ENCODE data around the gene LBR.

Gene LBR

GRCh38 chr1:225464851-225465792 lies 37.3 kb upstream of the LBR start:
- DNase-seq (ENCODE audit: low read depth) = no peak

DNA sequence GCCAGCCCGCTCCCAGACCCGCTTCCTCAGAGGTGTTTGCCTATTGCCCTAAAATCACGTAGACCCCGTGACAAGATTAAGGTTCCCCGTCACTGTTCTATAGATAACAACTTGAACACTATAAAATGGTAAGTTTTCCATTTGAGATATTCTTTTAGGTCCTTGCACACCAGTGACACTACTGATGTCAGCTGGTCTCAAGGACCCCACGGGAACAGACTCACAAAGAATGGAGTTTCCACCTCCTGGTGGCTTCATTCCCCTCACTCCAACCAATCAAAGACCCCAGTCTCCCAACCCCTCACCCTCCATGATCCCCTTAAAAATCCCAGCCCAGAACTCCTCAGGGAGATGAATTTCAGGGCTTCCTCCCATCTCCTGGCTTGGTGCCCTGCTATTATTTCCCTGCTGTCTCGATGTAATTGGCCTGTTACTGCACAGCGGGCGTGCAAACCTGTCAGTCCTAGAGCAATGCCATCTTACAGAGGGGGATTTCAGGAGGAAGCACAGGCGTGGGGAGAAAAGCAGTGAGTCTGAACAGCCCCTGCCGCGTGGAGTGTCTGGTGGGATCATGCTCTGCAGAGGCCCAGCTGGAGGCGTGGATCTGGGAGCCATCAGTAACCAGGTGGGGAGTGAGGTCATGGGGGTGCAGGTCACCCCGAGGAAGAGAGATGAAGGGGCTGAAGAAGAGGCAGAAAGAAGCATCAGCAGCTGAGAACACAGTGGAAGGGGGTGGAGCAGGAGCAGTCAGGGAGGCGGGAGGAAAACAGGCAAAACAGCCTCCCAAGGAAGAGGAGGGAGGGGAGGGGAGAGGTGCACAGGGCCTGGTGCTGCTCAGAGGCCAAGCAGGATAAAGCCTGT lies 35.1 kb upstream of the LBR start:
- no peak for DNase-seq (ENCODE audit: low read depth)

GRCh38 chr1:225462429-225462713 lies 34.5 kb upstream of the LBR start:
- DNase-seq (ENCODE audit: low read depth) = no peak

DNA sequence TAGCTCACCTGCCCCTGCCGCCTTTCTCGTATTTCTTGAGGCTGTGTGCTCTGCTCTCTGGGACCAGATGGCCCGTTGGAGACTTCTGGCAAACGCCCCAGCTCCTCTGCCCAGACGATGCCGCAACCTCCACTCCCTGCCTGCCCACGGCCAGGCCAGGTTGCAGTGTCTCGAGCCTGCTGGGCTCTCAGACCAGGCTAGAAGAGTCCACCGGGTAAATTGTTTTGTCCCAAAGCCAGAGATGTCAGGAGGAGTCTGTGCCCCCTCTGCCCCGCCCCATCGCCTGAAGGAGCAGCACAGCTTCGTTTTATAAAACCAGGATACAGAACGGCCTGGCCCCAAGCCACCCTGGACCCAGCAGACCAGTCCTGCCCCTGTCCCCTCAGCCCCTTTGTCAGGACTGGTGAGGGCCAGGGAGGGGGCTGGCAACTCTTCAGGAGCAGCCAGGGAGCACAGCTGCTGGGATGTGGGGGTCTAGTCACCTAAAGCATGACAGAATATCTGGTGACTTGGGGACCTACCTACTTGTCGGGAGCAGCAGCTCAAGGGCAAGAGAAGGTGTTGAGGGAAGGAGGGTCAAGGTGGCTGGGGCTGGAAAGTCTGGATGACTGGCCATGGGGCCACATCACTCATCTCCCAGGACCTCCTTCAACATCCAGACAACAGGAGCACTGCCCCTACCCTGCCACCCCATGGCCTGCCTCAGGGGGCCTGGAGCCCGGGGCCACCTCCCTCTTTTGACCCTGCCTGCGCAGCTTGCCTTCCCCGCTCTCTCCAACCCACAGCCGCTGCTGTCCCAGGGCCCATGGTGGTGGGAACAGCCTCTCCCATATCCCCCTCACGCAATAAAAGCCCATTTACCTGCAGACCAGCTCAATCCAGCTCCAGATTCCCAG lies 33.9 kb upstream of the LBR start:
- no peak for DNase-seq (ENCODE audit: low read depth)

GRCh38 chr1:225460737-225461532 lies 33.1 kb upstream of the LBR start:
- DNase-seq (ENCODE audit: low read depth) = peak; percentile 53

DNA sequence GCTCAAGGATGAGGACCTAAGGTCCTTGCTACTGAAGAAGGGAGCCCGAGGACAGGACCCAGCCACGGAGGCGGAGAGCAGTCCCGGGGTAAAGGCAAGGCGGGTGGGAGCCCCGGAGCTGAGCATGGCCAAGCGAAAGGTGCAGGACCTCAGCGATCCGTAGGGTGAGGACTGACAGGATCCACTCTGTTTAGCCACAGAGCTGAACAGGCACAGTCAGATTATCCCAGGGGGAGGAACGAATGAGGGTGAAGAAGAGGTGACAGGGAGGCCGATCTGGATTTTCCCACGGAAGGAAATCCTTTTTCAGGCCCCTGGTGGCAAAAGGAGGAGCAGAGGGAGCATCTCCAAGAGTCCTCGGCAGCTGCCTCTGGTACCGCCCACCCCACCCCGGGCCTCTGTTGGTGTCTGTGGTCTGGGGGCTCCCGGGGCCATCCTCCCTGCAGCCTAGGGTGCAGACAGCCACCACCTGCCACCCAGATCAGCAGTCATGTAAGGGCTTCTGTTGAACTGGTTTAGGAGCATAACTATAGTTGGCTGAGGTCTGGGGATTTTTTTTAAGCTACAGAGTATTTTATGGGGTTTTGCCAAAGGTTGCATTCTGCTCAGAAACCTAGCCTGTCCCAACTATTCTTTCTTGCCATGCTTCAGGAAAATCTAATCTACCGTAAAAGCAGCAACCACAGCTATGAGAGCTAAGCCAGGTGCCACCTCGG lies 32.3 kb upstream of the LBR start:
- DNase-seq (ENCODE audit: low read depth) = no peak

DNA sequence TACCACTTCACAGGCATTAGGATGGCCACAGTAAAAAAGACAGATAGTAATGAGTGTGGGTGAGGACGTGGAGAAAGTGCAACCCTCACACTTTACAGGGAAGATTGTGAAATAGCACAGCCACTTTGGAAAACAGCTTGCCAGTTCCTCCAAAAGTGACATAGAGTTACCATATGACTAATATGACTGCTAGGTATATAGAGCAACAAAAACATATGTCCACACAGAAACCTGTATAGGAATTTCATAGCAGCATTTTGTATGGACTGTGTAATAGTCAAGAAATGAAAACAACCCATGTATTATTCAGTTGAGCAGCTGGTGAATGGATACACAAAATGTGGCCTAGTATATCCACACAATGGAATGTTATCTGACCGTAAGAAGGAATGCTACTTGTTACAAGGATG lies 30.4 kb upstream of the LBR start:
- DNase-seq (ENCODE audit: low read depth) = no peak

- DNase-seq (ENCODE audit: low read depth) = peak; percentile 82
Measured at GRCh38 chr1:225454733-225455132, 26.9 kb upstream of the LBR start.

GRCh38 chr1:225453797-225454648 lies 26.2 kb upstream of the LBR start:
- DNase-seq (ENCODE audit: low read depth) = no peak

DNA sequence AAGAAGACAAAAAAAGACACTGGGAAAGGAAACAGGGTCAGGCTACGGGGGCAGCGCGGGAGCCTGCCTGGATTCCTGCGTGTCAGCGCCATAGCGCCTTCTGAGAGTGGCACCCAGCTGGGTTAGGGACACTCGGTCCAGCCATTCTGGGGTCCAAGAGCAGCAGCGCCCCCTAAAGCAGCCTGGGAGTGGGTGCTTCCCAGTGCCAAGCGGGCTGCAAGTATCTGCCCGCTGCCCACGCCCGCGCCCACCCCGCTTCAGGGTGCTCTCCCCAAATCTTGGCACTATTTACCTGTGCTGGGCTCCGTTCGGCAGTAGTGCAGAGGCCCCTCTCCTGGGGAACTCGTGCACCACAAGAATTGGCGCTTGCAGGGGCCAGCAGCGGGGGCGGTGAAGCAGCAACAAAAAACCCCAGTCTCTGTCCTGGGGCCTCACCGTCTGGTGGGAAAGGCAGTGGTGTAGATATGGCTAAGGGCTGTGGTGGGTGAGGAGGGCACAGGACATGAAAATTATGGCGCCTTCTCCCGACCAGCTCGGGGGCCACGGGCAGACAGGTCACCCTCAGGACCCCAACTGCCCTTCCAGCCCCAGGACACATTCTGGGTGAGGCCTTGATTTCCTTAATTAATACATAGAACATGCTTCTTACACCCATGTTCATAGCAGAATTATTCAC lies 24.1 kb upstream of the LBR start:
- DNase-seq (ENCODE audit: low read depth) = no peak

- DNase-seq (ENCODE audit: low read depth) = no peak
Measured at GRCh38 chr1:225451340-225451739, 23.5 kb upstream of the LBR start.

GRCh38 chr1:225450491-225451191 lies 22.8 kb upstream of the LBR start:
- no peak for DNase-seq (ENCODE audit: low read depth)

DNA sequence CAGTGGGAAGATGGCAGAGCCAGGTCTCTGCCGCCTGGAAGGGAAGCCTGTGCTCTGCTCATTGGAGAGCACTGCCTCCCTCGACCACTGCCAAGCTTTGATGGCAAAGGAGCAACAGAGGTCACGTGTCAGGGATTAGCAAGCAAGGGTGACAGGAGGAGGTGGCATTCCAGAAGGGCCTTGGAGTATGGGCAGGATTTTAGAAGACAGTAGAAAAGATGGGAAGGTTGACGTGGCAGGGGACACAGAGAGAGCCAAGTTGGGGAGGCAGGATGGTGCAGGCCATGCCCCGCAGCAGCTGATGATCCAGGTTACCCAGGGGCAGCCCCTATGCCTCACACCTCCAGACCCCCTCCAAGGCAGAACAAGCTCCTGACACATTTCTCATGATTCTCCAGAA lies 21.9 kb upstream of the LBR start:
- no peak for DNase-seq (ENCODE audit: low read depth)

DNA sequence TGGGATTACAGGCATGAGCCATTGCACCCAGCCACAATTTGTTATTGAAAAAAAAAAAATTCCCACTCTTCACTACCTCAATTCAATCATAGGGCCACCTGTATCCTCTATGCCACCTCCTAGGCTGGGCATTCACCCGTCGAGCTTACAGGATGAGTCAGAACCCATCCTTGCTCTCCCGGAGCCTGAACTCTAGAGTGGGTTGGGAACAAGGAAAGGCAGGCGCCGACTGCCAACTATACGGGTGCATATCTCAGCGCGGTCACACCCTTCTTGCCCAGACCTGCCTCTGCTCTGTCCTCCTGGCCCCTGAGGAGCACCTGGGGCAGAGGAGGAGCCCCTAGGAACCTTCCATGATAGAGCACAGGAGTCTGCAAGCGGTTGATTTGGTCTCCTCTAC lies 21.4 kb upstream of the LBR start:
- no peak for DNase-seq (ENCODE audit: low read depth)

- no peak for DNase-seq (ENCODE audit: low read depth)
Measured at GRCh38 chr1:225448146-225448805, 20.4 kb upstream of the LBR start.

DNA sequence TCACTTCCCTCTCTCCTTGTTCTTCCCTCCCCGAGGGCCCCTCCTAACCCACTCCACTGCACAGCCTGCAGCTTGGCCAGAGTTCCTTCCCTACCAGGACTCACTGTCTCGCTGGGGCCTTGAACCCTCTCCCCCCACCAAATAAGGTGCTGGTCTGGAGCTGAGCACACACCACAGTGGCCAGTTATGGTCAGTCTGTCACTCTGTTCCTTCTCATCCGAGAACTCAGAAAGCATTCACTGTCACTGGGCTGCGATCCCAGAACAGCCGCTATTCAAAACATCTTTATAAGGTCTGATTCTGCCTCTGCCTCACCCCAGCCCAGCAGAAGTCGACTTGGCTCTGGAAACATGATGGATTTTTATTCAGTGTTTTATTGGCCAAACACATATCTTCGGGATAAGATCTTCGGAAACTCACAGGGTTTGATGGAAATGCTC lies 19.8 kb upstream of the LBR start:
- no peak for DNase-seq (ENCODE audit: low read depth)

DNA sequence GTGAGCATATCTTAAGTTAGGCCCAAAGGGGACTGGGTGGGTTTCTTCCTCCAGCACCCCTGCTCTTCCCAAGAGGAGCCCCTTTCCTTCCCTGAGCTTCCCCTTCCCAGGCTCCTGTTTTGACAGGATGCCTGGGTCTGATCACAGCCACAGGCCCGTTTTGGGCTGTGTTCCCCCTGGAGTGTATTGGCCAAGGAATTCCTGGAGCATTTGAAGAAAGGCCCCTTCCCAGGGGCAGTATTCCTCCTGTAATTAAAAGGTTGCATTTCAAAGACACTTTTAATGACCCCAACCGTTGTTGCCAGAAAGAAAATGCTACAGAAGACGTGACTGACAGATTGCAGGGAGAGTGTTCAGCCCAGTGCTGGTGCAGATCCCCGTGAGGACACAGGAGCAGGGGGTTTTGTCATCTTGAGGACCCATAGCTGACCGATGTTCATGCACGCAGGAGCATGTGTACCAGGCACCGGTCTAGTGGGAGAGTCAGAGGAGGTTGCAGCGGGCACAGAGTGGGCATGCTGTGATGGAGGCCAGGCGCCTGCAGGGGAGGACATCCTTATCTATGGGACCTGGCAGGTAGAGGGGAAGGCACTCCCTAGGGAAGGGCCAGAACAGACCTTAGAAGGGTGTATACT lies 19.3 kb upstream of the LBR start:
- DNase-seq (ENCODE audit: low read depth) = no peak

DNA sequence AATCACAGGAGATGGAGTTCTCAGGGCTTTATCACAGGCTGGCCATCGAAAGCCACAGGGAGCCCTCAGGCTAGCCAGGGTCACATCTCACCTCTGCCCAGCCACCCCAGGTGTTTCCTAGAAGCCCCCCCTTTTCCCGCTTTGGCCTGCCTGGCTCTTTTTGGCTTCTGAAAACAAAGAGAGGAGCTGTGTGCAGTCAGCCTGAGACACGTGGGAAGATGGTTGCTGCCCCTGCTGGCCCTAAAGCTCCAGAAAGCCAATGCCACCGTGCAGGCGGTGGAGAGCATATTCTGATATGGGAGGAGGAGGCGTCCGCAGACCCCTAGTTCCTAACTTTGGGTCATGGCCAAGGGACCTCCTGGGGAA lies 18.7 kb upstream of the LBR start:
- no peak for DNase-seq (ENCODE audit: low read depth)
